Stimulated activated CD4-positive, alpha-beta T cell treated with anti-CD3 and anti-CD28 coated beads, TNF-alpha, amount 100 ng/mL, for 1 hour (primary cell): Measurements from ENCODE around the gene TICAM1.
"Not testable (repeated sequence)": the region's sequence is repeated elsewhere in the genome, so short reads cannot be mapped to it uniquely, and the experiment has no call there.

Experiments
- DNase-seq, 3 donors: peaks; one replicate each; pipeline ENCODE4 v3.0.0-alpha.2; 2020; ENCODE audit warnings: low read depth in 3 of 3, low spot score in 1 of 3

The TICAM1 gene

GRCh38 chr19:4831304-4831978 is at the start of gene TICAM1:
Gene TICAM1 (minus strand): TSS chr19:4831712. CDS start chr19:4818377, 13,335 bp downstream.
- DNase-seq: peak; percentile 43 to 73 (median 67)

- DNase-seq: no peak
Observed at GRCh38 chr19:4879041-4879440, 47.5 kb upstream of the TICAM1 start.

GRCh38 chr19:4878491-4878968 is 47.0 kb upstream of the TICAM1 start:
- no peak for DNase-seq

GRCh38 chr19:4877753-4878490 is 46.4 kb upstream of the TICAM1 start:
- DNase-seq: no peak

GRCh38 chr19:4873930-4874329 is 42.4 kb upstream of the TICAM1 start:
- no peak for DNase-seq

GRCh38 chr19:4871711-4872110 is 40.2 kb upstream of the TICAM1 start:
- DNase-seq: no peak

- DNase-seq: no peak
Observed at GRCh38 chr19:4870025-4870700, 38.7 kb upstream of the TICAM1 start.

- DNase-seq: no peak
Observed at GRCh38 chr19:4868286-4868834, 36.8 kb upstream of the TICAM1 start.

GRCh38 chr19:4867534-4868285 is 36.2 kb upstream of the TICAM1 start, which contains the start of gene PLIN3:
Gene PLIN3 (minus strand): TSS chr19:4867667. CDS start chr19:4861394, 6,273 bp downstream.
- peak; percentile 79 to 95 (median 85) for DNase-seq

- DNase-seq: peak in 1 of 3 donors; percentile 35
Observed at GRCh38 chr19:4866595-4867424, 35.3 kb upstream of the TICAM1 start.

GRCh38 chr19:4861147-4861546 is 29.6 kb upstream of the TICAM1 start:
- no peak for DNase-seq

GRCh38 chr19:4859697-4860096 is 28.2 kb upstream of the TICAM1 start:
- no peak for DNase-seq

GRCh38 chr19:4856468-4856867 is 25.0 kb upstream of the TICAM1 start:
- DNase-seq: not testable (repeated sequence)

- DNase-seq: not testable (repeated sequence)
Observed at GRCh38 chr19:4853506-4853905, 22.0 kb upstream of the TICAM1 start.

- DNase-seq: no peak
Observed at GRCh38 chr19:4852484-4852883, 21.0 kb upstream of the TICAM1 start.

GRCh38 chr19:4851551-4852290 is 20.2 kb upstream of the TICAM1 start:
- DNase-seq: peak; percentile 17 to 69 (median 61)

- DNase-seq: no peak
Observed at GRCh38 chr19:4849019-4849418, 17.5 kb upstream of the TICAM1 start.

- no peak for DNase-seq
Observed at GRCh38 chr19:4847190-4847973, 15.9 kb upstream of the TICAM1 start.
